NCI-H2029 treated with DMSO at 0.1 percent for 48 hours (cell line): Measurements from ENCODE around the gene NFIA.

Experiments
- DNase-seq: peaks from one replicate; lab custom pipeline; 2025; lab: John Stamatoyannopoulos, UW

NFIA gene

GRCh38 chr1:61395146-61395800, 312.9 kb downstream of the NFIA start:
- no peak for DNase-seq

GRCh38 chr1:61397495-61397894, 315.1 kb downstream of the NFIA start:
- DNase-seq: no peak

GRCh38 chr1:61397935-61398334, 315.6 kb downstream of the NFIA start:
- DNase-seq: no peak

- no peak for DNase-seq
Observed at GRCh38 chr1:61399199-61399598, 316.8 kb downstream of the NFIA start.

DNA sequence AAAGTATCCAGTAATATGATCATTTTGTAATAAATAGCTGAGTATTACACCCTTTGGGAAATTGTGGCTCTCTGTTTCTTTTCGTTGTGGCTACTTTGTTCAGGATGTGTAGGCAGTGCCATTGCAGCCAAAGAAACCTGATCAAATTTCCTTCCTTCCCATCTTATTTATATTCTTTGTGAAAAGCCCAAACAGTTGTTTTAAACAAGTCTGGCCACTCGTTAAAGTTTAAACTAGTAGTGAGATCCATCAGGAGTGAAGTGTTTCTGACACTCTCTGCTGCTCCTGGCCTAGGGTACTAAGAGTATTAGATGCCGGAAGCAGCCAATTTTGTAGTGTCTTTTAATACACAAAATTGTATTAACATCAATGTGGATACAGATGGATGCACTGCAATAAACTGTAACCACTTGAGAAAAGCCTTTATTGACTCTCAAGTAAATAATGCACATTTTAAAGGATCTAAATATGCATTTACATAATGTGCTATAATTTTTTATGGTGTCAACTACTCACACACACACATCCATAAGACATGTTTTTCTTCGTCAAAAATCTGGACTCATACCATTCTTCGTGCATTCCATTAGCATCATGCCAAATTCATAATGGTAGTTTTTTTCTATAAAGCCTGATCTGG, 317.9 kb downstream of the NFIA start:
- DNase-seq: no peak

- DNase-seq: no peak
Observed at GRCh38 chr1:61400997-61401396, 318.6 kb downstream of the NFIA start.

DNA sequence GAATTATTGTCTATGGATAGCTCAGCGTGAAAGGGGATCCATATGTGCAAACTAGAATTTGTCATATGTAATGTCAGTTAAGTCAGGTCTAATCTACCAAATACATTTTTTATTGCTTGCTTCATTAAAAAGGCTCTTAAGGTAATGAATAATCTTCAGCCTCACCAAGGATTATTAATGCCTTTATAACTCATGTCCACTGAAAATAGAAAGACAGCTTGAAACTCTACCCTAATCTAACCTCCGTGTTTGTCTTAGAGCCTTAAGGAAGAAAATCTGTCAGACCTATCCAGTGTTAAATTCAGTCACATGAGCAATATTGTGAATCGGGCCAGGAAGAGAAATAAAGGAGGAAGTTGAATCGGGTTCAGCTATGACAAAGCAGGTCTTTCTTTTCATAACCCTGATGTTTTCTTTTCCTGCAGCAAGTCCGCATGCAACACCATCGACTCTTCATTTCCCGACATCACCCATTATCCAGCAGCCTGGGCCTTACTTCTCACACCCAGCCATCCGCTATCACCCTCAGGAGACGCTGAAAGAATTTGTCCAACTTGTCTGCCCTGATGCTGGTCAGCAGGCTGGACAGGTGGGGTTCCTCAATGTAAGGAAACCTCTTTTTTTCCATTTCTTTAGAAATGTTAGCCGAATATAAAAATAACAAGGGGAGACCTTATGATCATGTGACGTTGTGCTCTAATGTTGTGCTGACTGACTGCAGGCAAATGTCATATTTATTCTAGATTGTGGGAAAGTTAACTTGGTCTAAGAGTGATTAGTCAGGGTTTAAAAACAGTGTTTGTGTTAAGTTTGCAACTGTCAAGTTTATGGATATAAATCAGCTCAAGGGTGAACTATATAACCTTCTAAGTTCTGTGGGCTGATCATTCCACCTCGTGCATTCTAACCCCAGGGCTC, 321.6 kb downstream of the NFIA start:
- no peak for DNase-seq

DNA sequence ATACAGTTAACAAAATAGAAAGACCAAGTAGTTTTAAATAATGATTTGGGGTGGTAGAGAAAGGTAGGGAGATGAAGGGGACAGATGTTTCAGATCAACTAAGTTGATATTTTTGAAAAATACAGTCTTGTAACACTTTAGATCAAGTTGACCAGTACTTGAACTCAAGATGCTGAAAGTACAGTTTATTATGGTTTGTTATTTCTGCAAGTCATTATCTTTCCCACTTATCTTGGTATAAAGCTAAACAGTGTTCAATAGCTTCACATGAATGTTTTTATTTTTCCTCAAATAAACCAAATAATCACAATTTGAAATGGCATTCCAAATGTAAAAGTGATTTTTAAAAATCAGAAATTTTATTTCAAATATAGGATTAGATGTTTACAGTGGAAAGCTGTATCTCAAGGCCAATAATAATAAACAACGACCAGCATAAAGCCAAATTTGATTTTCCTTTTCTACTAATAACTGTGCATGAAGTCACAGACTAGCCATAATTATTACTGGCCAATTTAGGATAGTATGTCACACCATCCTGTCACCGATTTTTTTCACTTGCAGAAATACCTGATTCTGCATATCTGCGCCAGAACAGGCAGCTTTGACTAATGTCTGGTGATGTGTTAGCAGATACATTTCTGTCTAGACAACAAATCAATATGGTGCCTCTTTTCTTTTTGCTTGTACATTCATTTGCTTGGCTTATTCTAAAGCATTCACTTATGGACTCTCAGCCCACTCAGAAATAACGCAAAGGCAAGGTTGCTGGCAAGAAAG, 322.4 kb downstream of the NFIA start:
- DNase-seq: no peak

GRCh38 chr1:61406467-61406866, 324.1 kb downstream of the NFIA start:
- DNase-seq: no peak

- no peak for DNase-seq
Observed at GRCh38 chr1:61412601-61413000, 330.2 kb downstream of the NFIA start.

DNA sequence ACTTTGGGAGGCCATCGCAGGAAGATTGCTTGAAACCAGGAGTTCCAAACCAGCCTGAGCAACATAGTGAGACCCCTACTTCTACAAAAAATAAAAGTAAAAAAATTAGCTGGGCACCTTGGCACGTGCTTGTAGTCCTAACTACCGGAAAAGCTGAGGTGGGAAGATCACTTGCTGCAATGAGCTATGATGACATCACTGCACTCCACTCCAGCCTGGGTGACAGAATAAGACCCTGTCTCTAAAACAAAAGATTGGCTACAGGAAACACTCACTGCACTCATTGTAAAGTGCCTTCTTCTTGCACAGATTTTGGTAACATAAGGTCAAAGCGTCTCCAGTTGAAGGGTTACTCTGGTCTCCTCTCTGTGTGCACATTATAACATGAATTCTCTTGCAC, 336.8 kb downstream of the NFIA start:
- no peak for DNase-seq

GRCh38 chr1:61419657-61420056, 337.3 kb downstream of the NFIA start:
- no peak for DNase-seq

GRCh38 chr1:61420243-61420642, 337.9 kb downstream of the NFIA start:
- no peak for DNase-seq

DNA sequence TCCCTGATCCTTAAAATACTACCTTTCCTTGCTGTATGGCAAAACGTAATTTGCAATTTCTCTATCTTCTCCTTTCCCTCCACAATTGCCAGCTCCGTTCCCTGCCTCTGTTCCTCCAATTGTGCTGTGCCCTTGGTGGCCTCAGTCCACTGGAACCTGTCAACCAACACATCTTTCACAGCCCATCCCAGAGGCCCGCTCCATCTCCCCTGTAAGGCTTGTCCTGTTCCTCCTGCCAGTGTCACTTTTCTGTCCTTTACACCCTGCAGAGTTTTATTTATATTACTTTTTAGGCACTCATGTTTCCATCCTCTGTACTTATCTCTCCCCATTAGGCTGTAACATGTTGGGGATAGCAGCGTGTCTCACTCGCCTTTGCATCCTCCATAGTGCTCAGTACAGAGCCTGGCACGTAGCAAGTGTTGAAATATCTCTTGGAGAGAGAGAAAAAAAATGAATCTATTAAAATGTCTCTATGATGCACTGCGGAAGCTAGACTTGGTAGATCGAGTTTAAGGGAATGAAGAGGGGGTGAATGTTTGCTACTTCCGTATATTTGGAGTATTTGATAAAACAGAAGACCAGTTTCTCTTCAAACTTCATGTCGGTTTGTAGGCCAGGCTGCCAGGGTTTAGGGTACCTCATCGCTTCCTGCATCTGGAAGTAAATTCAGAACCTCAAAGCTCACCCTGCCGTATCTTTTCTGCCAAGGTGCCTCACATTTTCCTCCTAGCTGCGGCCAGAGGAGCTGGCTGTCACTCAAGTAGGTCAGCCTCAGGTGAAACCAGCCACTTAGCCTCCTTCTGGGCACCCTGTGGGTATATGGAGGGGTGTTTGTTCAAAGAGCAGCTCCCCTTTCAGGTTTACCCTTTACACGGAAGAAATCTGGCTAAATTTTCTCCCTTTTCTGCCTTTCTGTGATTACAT, 338.8 kb downstream of the NFIA start:
- DNase-seq: no peak

- DNase-seq: no peak
Observed at GRCh38 chr1:61423643-61424042, 341.3 kb downstream of the NFIA start.

DNA sequence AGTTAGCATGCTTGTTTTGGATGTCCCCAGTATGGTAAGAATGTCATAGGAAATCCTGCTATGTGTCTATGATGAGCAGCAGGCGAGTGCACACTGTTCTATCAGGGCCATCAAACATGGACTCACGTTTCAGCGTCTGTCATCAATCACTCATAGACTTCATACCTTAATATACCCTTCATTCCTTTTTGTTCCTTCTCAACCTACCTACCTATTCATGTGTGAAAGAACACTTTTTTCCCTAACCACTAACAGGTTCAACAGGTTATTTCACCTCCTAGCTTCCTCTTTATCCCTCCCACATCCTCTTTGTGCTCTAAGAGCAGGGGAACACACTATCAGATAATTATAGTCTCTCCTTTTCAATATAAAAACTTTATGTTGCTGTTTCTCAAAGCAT, 342.0 kb downstream of the NFIA start:
- DNase-seq: peak; percentile 99

- peak; percentile 61 for DNase-seq
Observed at GRCh38 chr1:61425040-61425439, 342.7 kb downstream of the NFIA start.

- DNase-seq: peak; percentile 92
Observed at GRCh38 chr1:61426254-61426653, 343.9 kb downstream of the NFIA start.

DNA sequence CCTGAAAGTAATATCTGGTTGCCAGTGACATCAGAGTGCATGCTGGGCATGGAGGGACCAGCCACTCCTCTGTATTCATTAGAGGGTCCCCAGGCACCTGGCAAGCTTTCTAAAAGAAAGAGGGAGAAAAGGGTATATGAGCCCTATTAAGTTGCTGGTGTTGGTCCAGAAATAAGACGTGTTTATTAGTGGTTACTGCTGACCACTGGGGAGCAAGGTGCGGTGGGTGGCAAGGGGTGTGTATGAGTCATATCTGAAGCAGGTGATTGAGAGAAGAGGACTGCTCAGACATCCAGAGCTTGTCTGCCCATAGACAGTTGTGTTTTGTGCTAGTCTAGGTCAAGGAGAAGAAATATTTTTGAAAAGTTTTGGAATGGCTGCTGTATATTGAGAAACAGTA, 344.5 kb downstream of the NFIA start:
- no peak for DNase-seq

DNA sequence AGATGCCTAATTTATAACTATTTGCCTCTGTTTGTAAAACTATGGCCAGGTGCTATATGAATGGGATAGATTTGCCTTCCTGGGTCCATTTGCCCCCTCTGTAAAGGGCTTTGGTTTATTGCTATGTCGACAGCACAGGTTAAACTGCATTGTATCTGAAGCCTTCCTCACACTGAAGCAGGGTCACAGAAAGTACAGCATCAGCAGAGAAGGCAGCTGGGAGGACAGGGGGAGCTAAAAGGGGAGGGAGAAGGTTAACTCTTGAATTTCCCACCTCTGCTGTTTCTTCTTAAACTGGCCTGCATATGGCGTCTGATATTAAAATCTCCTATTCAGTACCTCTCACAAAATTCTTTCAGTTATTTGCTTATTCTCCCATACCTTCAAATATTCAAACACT, 345.1 kb downstream of the NFIA start:
- no peak for DNase-seq

DNA sequence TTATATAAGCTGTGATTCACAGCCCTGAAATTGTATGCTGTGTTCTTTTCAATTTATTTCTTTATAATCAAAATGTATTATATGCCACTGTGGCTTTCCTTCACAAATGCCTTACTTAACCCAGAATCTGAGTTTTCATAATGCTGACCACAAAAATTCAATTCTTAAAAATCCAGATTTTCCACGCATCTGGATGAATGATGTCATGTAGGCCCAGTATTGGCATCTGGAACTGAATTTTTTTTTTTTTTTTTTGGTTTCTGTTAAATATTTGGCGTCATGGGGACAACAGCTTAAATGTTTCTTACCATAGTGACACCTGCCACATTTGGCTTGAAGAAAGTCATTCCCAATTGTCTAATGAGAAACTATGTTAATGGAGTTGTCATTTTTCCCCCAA, 345.8 kb downstream of the NFIA start:
- DNase-seq: no peak
